ENCODE results near the gene CKM.
"Not testable (repeated sequence)": the region's sequence is repeated elsewhere in the genome, so short reads cannot be mapped to it uniquely, and the experiment has no call there.

CKM gene

GRCh38 chr19:45280471-45280961 lies 42.2 kb downstream of the CKM start:
- no peak for FAIRE-seq

- FAIRE-seq = no peak
Observed at GRCh38 chr19:45279587-45280192, 43.0 kb downstream of the CKM start.

- FAIRE-seq = no peak
Observed at GRCh38 chr19:45278087-45278486, 44.6 kb downstream of the CKM start.

GRCh38 chr19:45276284-45276687 lies 46.4 kb downstream of the CKM start:
- no peak for FAIRE-seq

- no peak for FAIRE-seq
Observed at GRCh38 chr19:45275370-45275971, 47.2 kb downstream of the CKM start.

GRCh38 chr19:45273521-45273855 lies 49.2 kb downstream of the CKM start:
- no peak for FAIRE-seq

GRCh38 chr19:45271735-45272108 lies 51.0 kb downstream of the CKM start:
- FAIRE-seq = no peak

GRCh38 chr19:45271098-45271734 lies 51.5 kb downstream of the CKM start:
- FAIRE-seq = no peak

GRCh38 chr19:45269939-45270338 lies 52.7 kb downstream of the CKM start:
- not testable (repeated sequence) for FAIRE-seq

GRCh38 chr19:45267296-45267695 lies 55.4 kb downstream of the CKM start:
- no peak for FAIRE-seq

GRCh38 chr19:45265375-45265774 lies 57.3 kb downstream of the CKM start:
- FAIRE-seq = no peak

- no peak for FAIRE-seq
Observed at GRCh38 chr19:45264781-45265317, 57.8 kb downstream of the CKM start.

GRCh38 chr19:45263013-45263412 lies 59.7 kb downstream of the CKM start:
- FAIRE-seq = no peak

- FAIRE-seq = no peak
Observed at GRCh38 chr19:45262570-45262969, 60.1 kb downstream of the CKM start.

- no peak for FAIRE-seq
Observed at GRCh38 chr19:45258862-45259261, 63.8 kb downstream of the CKM start.

- FAIRE-seq = no peak
Observed at GRCh38 chr19:45256836-45257235, 65.8 kb downstream of the CKM start.
